T-helper 2 cell treated with Interferon-gamma antibody and Interleukin-4, amounts not matched to agents 5 μg/mL and 100 μg/mL, for 36 hours (primary cell): ENCODE results near the gene NTN5.

Experiments
- DNase-seq: peaks from one replicate; pipeline ENCODE4 v3.0.0; 2021; ENCODE audit warnings: low spot score
- H3K27ac Mint-ChIP-seq: one replicate; pipeline ENCODE4 v1.8.0; 2021; ENCODE audit warnings: mild to moderate bottlenecking, mixed read lengths
- H3K27me3 Mint-ChIP-seq: one replicate; pipeline ENCODE4 v1.8.0; 2021; ENCODE audit warnings: low read depth, mixed read lengths
- H3K36me3 Mint-ChIP-seq: one replicate; pipeline ENCODE4 v1.8.0; 2021; ENCODE audit warnings: low read depth, mixed read lengths
- H3K4me1 Mint-ChIP-seq: one replicate; pipeline ENCODE4 v1.8.0; 2021; ENCODE audit warnings: low read depth, mixed read lengths
- H3K4me3 Mint-ChIP-seq: one replicate; pipeline ENCODE4 v1.8.0; 2022; ENCODE audit warnings: mild to moderate bottlenecking, moderate library complexity, mixed read lengths
- H3K9me3 Mint-ChIP-seq: one replicate; pipeline ENCODE4 v1.8.0; 2021; ENCODE audit warnings: mixed read lengths

Gene NTN5

DNA sequence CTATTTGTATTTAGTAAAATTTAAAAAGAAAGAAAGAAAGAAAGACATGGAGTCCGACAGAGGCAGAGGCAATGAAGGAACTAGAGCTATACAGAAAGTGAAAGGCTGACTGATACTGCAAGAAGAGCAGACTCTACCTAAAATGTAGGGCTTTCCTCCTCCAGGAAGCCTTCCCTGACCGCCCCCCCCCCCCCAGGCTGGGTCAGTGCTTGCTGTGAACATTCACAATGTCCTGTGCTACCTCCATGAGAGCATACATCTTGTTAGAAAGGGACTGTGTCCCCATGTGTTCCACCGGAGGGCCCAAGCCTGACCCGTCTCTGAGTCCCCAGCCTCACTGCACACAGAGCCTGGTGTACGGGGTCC lies 21.2 kb downstream of the NTN5 start:
- Mint-ChIP-seq H3K4me1 (peaks cover 23% of the 10 kb centered on the region), H3K36me3 (no peaks in the 10 kb centered on the region), H3K27ac (no peak overlapping the region), H3K27me3 (no peaks in the 10 kb centered on the region), H3K4me3 (no peak overlapping the region), H3K9me3 (no peaks in the 10 kb centered on the region)
- no peak for DNase-seq

DNA sequence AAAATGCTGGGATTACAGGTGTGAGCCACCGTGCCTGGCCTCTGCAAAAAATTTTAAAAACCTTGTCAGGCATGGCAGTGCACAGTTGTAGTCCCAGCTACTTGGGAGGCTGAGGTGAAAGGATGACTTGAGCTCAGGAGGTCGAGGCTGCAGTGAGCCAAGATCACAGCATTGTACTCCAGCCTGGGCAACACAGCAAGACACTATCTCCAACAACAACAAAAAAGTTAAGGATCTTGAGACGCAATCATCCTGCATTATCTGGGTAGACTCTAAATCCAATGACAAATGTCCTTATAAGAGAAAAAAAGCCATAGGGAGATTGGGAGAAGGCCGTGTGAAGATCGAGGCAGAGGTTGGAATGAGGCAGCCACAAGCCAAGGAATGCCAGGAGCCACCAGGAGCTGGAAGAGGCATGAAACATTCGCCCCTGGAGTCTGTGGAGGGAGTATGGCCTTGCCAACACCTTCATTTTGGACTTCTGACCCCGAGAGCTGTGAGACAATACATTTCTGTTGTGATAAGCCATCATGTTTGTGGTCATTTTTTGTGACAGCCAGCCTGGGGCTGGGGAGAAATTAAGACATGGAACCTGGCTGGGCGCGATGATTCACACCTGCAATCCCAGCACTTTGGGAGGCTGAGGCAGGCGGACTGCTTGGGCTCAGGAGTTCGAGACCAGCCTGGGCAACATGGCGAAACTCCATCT lies 21.7 kb downstream of the NTN5 start:
- H3K4me3 Mint-ChIP-seq: no peak overlapping the region
- H3K36me3 Mint-ChIP-seq: no peaks in the 10 kb centered on the region
- H3K9me3 Mint-ChIP-seq: no peaks in the 10 kb centered on the region
- H3K4me1 Mint-ChIP-seq: peaks cover 23% of the 10 kb centered on the region
- no peaks in the 10 kb centered on the region for H3K27me3 Mint-ChIP-seq
- no peak for DNase-seq
- no peak overlapping the region for H3K27ac Mint-ChIP-seq

DNA sequence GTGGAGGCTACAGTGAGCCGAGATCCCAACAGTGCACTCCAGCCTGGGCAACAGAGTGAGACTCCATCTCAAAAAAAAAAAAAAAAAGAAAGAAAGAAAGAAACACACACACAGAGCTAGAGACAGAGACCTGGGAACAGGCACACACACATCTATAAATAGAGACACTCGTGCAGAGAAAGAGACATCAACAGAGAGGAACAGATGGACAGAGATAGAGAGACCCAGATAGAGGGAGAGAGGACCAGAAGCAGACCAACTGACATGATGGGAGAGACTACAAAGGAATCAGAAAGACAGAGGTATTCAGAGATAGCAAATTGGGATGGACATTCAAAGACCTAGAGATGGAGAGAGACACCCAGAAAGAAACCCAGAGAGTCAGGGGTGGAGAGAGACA lies 24.7 kb downstream of the NTN5 start:
- Mint-ChIP-seq H3K9me3 (no peaks in the 10 kb centered on the region), H3K27ac (peak overlapping the region; percentile 78), H3K27me3 (peaks cover 3% of the 10 kb centered on the region), H3K4me3 (peak overlapping the region; percentile 35), H3K4me1 (peaks cover 38% of the 10 kb centered on the region), H3K36me3 (no peaks in the 10 kb centered on the region)
- DNase-seq: no peak

DNA sequence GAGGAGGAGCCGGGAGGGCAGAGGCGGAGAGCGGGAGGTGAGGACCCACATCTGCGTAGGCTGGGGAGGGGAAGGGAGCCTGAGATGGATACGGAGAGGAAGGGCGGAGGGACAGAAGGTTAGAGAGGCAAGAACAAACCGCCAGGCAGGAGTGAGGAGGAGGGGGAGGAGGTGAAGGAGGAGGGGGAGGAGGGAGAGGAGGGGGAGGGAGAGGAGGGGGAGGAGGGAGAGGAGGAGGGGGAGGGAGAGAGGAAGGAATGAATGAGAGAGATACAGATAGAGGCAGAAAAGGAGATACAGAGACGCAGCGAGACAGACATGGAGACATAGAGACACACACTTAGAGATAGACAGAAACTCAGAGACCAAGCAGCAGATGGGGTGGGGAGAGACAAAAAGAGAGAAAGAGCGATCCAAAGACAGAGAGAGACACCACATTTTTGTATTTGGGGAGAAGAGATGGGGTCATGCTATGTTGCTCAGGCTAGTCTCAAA lies 26.0 kb downstream of the NTN5 start:
- no peak for DNase-seq
- H3K9me3 Mint-ChIP-seq: no peaks in the 10 kb centered on the region
- peaks cover 33% of the 10 kb centered on the region for H3K4me1 Mint-ChIP-seq
- H3K36me3 Mint-ChIP-seq: no peaks in the 10 kb centered on the region
- H3K27ac Mint-ChIP-seq: peak overlapping the region; percentile 72
- peak overlapping the region; percentile 47 for H3K4me3 Mint-ChIP-seq
- peaks cover 3% of the 10 kb centered on the region for H3K27me3 Mint-ChIP-seq

DNA sequence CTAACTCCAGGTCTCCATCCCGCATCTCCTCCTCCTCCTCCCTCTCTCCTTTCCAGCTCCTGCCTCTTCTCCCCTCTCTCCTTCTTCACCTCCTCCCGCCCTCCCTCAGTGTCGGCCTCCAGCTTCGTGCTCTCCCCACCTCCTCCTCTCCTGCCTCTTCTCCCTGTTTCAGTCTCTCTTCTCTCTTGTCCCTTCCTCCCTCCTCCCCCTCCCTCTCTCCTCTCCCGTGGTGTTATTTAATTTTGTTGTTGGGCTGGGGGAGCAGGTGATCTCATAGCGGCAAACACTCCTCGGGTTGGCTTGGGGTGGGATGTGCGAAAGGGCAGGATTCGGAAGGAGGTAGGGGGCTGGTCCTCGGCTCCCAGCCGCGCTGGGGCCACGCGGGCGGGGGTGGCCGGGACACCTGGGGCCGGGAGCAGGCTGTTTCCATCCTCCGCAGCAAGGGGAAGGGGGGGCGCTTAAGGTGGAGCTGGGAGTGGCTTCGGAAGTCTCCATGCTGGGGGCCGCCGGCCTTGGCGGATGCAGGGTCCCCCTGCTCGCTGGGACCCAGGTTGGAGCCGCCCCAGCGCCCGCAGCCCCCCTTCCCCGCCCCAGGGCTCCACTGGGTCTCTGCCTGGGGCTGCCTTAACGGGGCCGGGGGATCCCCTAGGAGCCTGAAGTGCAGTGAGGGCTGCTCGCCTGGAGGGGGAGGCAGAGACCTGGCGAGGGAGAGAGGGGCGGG lies 26.7 kb downstream of the NTN5 start, which contains the start of gene CA11:
Gene CA11, minus strand, starts transcription at position 187 of the 721 bp plus-strand sequence. CDS start 555 bp downstream, outside the sequence.
- peaks cover 3% of the 10 kb centered on the region for H3K27me3 Mint-ChIP-seq
- H3K36me3 Mint-ChIP-seq: no peaks in the 10 kb centered on the region
- peak within 1 kb of the TSS; percentile 84 for H3K27ac Mint-ChIP-seq
- DNase-seq: peak; percentile 85
- no peaks in the 10 kb centered on the region for H3K9me3 Mint-ChIP-seq
- H3K4me3 Mint-ChIP-seq: peak within 1 kb of the TSS; percentile 80
- H3K4me1 Mint-ChIP-seq: peaks cover 35% of the 10 kb centered on the region

DNA sequence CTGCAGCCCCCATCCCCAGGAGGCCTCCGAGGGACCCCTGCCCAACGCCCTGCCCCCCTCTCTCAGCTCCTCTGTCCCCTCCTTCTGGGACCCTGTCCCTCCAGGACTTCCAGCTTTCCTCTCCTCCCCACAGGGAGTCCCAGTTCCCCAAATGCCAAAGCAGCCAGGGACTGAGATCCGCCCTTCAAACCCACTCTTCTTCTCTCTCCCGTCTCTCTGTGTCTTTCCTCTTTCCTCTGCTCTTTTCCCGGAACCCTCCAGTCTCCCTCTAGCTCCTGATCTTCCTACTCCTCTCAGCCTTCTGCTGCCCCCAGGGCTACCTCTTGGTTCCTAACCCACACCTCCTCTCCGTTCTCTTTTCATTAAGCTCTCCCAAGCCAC lies 27.2 kb downstream of the NTN5 start:
- H3K9me3 Mint-ChIP-seq: no peaks in the 10 kb centered on the region
- H3K36me3 Mint-ChIP-seq: no peaks in the 10 kb centered on the region
- peaks cover 3% of the 10 kb centered on the region for H3K27me3 Mint-ChIP-seq
- H3K4me3 Mint-ChIP-seq: peak overlapping the region; percentile 80
- DNase-seq: no peak
- peak overlapping the region; percentile 84 for H3K27ac Mint-ChIP-seq
- peaks cover 35% of the 10 kb centered on the region for H3K4me1 Mint-ChIP-seq

DNA sequence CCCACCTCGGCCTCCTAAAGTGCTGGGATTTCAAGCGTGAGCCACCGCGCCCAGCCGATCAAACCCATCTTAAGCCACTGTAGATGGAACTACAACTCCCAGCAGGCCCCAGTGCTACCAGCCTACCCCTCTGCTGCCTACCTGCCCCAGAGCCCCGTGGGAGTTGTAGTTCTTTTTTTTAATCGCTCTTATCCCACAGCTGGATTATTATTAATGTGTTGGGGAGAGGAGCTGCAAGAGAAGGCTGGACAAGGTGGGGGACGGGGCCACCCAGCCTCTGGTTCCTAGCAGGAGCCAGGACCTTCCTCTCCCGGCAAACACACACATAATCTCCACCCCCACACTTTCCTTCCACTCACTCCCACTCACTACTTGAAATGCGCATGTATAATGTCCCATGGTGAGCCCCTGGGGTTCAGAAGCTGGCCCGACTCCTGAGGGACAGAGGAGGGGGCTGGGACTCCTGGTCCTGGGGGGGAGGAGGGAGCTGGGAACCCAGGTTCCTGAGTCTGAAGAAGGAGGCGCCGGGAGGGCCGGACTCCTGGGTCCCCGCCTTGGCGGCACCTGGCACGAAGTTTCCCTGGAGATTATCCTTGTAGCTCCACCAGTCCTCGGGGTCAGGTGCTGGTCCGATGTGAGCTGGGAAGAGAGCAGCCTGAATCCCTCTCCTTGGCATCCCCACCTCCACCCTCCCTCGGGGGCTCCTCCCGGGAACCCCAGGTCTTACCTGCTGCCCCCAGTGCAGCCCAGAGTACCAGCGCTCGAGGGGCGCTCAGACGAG lies 27.8 kb downstream of the NTN5 start:
- Mint-ChIP-seq H3K4me3 (peak overlapping the region; percentile 80), H3K36me3 (no peaks in the 10 kb centered on the region), H3K9me3 (no peaks in the 10 kb centered on the region), H3K4me1 (peaks cover 35% of the 10 kb centered on the region), H3K27ac (no peak overlapping the region), H3K27me3 (peaks cover 3% of the 10 kb centered on the region)
- DNase-seq: peak; percentile 66

DNA sequence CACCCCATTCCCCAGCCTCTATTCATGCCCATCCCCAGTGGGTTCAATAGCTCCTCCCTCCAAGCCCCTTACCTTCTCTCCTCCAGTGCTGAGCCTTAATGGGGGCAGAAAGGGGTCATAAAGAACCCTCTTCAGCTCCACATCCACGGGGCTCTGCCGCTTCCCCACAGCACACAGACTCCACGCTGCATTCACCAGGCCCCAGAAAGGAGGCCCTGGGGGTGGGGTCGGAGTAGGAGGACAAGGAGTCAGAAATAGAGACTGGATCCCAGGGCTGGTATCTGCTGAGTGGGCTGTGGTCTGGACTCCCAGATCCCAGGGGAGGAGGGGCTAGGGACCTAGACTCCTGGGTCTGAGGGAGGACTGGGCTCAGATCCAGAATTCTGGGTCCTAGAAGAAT lies 28.5 kb downstream of the NTN5 start:
- DNase-seq: no peak
- Mint-ChIP-seq H3K4me1 (peaks cover 31% of the 10 kb centered on the region), H3K9me3 (no peaks in the 10 kb centered on the region), H3K36me3 (no peaks in the 10 kb centered on the region), H3K27me3 (peaks cover 3% of the 10 kb centered on the region), H3K4me3 (no peak overlapping the region), H3K27ac (no peak overlapping the region)

DNA sequence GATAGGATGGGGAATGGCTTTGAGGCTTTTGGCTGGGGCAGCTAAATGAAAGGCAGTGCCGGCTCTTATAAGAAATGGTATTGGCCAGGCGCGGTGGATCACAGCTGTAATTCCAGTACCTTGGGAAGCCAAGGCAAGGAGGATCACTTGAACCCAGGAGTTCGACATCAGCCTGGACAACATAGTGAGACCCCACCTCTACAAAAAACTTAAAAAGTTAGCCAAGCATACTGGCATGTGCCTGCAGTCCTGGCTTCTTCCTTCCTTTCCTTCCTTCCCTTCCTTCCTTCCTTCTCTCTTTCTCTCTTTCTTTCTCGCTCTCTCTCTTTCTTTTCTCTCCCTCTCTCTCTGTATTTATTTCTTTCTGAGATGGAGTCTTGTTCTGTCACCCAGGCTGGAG lies 30.0 kb downstream of the NTN5 start:
- DNase-seq: no peak
- H3K27ac Mint-ChIP-seq: no peak overlapping the region
- peaks cover 5% of the 10 kb centered on the region for H3K9me3 Mint-ChIP-seq
- H3K27me3 Mint-ChIP-seq: peaks cover 3% of the 10 kb centered on the region
- peaks cover 31% of the 10 kb centered on the region for H3K4me1 Mint-ChIP-seq
- no peak overlapping the region for H3K4me3 Mint-ChIP-seq
- H3K36me3 Mint-ChIP-seq: no peaks in the 10 kb centered on the region

DNA sequence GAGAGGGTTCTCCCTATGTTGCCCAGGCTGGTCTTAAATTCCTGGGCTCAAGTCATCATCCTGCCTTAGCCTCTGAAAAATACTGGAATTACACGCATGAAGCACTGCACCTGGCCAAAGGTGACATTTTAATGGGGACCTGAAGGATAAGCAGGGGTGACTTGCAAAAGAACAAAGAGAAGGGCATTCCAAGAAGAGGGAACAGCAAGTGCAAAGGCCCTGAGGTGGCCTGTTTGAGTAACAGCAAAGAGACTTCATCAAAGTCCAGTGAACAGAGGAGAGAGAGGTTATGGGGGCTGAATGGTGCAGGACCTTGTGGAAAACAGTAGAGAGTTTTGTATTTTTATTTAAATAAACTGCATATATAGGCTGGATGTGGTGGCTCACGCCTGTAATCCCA lies 31.0 kb downstream of the NTN5 start:
- H3K36me3 Mint-ChIP-seq: no peaks in the 10 kb centered on the region
- peaks cover 30% of the 10 kb centered on the region for H3K4me1 Mint-ChIP-seq
- H3K4me3 Mint-ChIP-seq: no peak overlapping the region
- H3K9me3 Mint-ChIP-seq: peaks cover 5% of the 10 kb centered on the region
- H3K27ac Mint-ChIP-seq: no peak overlapping the region
- H3K27me3 Mint-ChIP-seq: peaks cover 3% of the 10 kb centered on the region
- DNase-seq: no peak

DNA sequence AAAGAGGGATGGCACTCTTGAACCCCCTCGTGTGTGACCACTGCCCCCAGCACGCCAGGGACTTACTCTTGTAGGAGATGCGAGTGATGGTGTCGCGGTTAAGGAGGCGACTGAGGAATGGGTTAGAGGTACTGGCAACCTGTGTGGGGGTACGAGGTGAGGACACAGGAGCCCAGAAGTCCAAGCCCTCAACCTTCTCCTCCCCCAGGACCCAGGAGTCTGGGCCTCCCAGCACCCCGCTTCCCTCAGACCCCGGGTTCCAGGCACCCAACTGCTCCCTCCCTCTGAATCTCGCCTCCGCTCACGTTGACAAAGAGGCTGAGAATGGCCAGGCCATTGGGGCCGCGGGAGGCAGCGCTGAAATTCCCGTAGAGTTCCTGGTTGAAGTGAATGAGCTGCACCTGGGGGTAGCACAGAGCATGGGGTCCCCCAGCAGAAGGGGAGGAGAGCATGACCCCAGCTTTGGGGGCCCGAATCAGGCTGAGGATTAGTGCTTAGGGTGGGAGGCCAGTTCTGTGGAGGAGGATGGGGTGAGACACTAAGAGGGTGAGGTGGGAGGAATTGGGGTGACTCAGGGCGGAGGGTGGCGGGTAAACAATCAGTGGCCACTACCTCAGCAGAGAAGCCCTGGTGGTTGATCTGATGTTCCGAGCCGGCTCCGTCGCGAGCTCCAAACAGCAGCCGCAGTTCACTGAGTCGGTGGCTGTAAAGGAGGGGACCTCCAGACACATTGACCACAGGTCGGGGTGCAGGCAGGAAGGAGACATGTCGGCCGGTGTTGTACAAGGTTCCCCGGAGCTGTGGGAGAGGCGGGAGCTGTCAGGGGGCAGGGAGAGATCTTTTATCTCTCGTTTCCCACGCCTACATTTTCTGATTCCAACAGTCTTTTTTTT lies 33.1 kb downstream of the NTN5 start:
- DNase-seq: no peak
- Mint-ChIP-seq H3K27me3 (no peaks in the 10 kb centered on the region), H3K9me3 (peaks cover 5% of the 10 kb centered on the region), H3K36me3 (no peaks in the 10 kb centered on the region), H3K4me1 (peaks cover 28% of the 10 kb centered on the region), H3K4me3 (no peak overlapping the region), H3K27ac (no peak overlapping the region)

DNA sequence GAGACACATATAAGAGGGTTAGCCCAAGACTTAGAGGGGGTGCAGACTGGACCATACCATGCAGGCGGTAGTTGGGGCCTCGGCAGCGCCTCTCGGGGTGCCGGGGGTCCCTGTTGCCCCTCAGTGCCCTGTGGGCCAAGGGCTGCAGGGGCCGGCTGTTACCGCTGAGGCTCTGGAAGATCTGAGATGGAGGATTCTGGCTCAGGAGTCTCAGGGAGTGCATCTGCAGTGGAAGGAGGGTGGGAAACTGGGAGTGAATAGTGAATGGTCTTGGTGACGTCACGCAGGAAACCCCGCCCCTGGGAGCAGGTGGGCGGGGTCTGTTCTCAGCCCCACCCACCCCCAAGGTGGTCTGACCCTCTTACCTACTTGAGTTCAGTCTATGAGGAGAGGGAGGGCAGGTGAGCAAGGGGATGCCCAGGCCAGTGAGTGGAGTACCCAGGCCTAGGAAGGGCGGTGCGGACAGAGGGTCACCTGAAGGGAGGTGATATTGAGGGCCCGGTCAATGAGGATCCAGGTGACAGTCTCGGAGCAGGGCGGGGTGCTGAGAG lies 33.9 kb downstream of the NTN5 start:
- H3K4me1 Mint-ChIP-seq: peaks cover 28% of the 10 kb centered on the region
- no peaks in the 10 kb centered on the region for H3K36me3 Mint-ChIP-seq
- H3K4me3 Mint-ChIP-seq: peak overlapping the region; percentile 85
- H3K27me3 Mint-ChIP-seq: no peaks in the 10 kb centered on the region
- H3K9me3 Mint-ChIP-seq: peaks cover 5% of the 10 kb centered on the region
- peak overlapping the region; percentile 100 for H3K27ac Mint-ChIP-seq
- DNase-seq: no peak
